Activated T-cell treated with anti-CD3 and anti-CD28 coated beads, Interleukin-2, amount 50 U/mL, for 4 hours (primary cell): ENCODE data around the gene DTL. TPM values are rescaled to one million over a fixed set of nuclear protein-coding genes. Genes with fewer than 3 reads are reported as not detected.

Experiments
- ATAC-seq, 2 donors: fragments of 200-7000 bp; cut with Tn5 transposase; one replicate each; pipeline ENCODE4 v1.10.0; 2021
- DNase-seq: peaks from one replicate; pipeline ENCODE4 v3.0.0-alpha.2; 2020
- H3K27me3 Mint-ChIP-seq: one replicate; pipeline ENCODE4 v1.8.0; 2021; ENCODE audit warnings: low read depth, mixed read lengths
- H3K36me3 Mint-ChIP-seq: one replicate; pipeline ENCODE4 v1.8.0; 2022; ENCODE audit warnings: mixed read lengths; ENCODE audit not compliant: insufficient read depth
- H3K4me1 Mint-ChIP-seq: one replicate; pipeline ENCODE4 v1.8.0; 2021; ENCODE audit warnings: low read depth, mixed read lengths
- H3K4me3 Mint-ChIP-seq: one replicate; pipeline ENCODE4 v1.8.0; 2021; ENCODE audit warnings: mild to moderate bottlenecking, moderate library complexity, mixed read lengths
- H3K9me3 Mint-ChIP-seq: one replicate; pipeline ENCODE4 v1.8.0; 2021; ENCODE audit warnings: mixed read lengths
- total RNA-seq, 3 donors: library from RNA; stranded (reverse); gene quantifications; one replicate each; pipeline ENCODE4 v1.2.1, GENCODE V29; 2021

The DTL gene
- total RNA-seq, 3 donors from 2014 or later, result 47.7 to 74.5 (median 65.2) TPM

DNA sequence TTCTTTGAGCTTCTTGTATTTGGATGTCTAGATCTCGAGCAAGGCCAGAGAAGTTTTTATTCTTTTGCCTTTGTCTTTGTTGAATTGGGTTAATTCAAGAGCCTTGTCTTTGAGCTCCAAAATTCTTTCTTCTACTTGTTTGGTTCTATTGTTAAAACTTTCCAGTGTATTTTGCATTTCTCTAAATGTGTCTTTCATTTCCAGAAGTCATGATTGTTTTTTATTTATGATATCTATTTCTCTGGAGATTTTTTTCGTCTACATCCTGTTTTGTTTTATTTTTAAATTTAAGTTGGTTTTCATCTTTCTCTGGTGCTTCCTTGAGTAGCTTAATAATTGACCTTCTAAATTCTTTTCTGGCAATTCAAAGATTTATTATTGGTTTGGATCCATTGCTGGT lies 61.8 kb downstream of the DTL start:
- ATAC-seq (no peak), DNase-seq (no peak)
- H3K36me3 Mint-ChIP-seq, result peaks cover 25% of the 10 kb centered on the region
- H3K9me3 Mint-ChIP-seq, result peaks cover 15% of the 10 kb centered on the region
- no peaks in the 10 kb centered on the region for H3K4me1 Mint-ChIP-seq
- H3K27me3 Mint-ChIP-seq, result no peaks in the 10 kb centered on the region
- H3K4me3 Mint-ChIP-seq, result no peak overlapping the region

DNA sequence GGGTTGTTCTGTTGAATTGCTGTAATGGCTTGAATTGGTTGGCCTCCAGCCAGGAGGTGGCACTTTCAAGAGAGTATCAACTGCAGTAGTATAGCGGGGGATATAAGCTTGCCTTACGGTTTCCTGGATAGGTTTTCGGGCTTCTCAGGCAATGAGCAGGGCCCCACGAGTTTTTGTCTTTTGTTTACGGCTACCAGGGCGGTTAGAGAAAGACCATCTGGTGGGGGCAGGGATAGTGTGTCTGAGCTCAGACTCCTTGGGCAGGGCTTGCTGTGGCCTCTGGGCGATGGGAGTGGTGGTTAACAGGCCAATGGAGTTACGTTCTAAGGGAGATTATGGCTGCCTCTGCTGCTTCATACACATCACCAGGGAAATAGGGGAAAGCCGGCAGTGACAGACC lies 62.8 kb downstream of the DTL start:
- ATAC-seq, result no peak
- H3K9me3 Mint-ChIP-seq, result peaks cover 15% of the 10 kb centered on the region
- peaks cover 23% of the 10 kb centered on the region for H3K36me3 Mint-ChIP-seq

GRCh38 chr1:212098771-212099170 lies 63.2 kb downstream of the DTL start:
- no peak for DNase-seq
- no peak for ATAC-seq
- no peak overlapping the region for H3K4me3 Mint-ChIP-seq
- H3K36me3 Mint-ChIP-seq, result peaks cover 21% of the 10 kb centered on the region
- no peaks in the 10 kb centered on the region for H3K27me3 Mint-ChIP-seq
- no peaks in the 10 kb centered on the region for H3K4me1 Mint-ChIP-seq
- H3K9me3 Mint-ChIP-seq, result peaks cover 15% of the 10 kb centered on the region

More for the DNA sequence above, 62.8 kb downstream of the DTL start:
- H3K4me3 Mint-ChIP-seq, result no peak overlapping the region
- DNase-seq, result no peak
- H3K27me3 Mint-ChIP-seq, result no peaks in the 10 kb centered on the region
- no peaks in the 10 kb centered on the region for H3K4me1 Mint-ChIP-seq

DNA sequence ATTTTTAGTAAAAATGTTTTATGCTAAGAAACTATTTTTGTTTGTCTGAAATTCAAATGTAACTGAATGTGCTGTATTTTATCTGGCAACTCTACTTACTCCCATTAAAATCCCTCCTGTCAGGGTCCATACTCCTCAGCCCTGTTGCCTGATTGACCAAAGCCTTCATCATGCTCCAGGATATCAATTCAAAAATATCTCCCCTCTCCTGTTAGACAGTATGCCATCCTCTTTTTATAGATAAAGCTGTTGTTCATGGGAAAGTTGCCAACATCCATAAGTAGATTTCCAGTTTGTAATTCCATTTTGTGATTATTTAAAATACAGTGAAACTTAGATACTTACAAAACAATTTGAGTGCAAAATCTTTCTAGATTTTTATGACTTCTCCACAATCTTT lies 65.7 kb downstream of the DTL start:
- no peak for ATAC-seq
- Mint-ChIP-seq H3K4me1 (no peaks in the 10 kb centered on the region), H3K27me3 (no peaks in the 10 kb centered on the region), H3K36me3 (peaks cover 16% of the 10 kb centered on the region), H3K9me3 (peaks cover 13% of the 10 kb centered on the region), H3K4me3 (no peak overlapping the region)
- no peak for DNase-seq

DNA sequence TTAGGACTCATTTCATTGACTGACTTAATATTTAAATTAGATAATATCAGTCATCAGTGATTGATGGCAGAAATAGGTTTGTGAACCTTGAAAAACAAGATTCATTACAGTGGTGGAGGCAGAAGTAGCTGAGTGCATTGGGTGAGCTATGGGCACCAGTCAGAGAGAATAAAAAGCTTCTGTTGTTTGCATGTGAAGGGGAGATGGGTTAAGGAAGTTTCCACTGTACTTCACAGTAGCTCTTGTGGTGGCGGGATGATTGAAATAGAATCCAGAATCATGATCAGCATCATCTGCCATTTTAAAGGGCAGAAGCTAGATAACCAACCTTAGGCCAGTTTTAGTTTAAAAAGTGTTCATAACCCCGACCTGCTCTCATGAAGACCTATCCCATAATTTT lies 66.2 kb downstream of the DTL start:
- Mint-ChIP-seq H3K36me3 (peaks cover 15% of the 10 kb centered on the region), H3K9me3 (peaks cover 11% of the 10 kb centered on the region), H3K4me1 (no peaks in the 10 kb centered on the region), H3K27me3 (no peaks in the 10 kb centered on the region), H3K4me3 (no peak overlapping the region)
- DNase-seq (no peak), ATAC-seq (no peak)

GRCh38 chr1:212104586-212105325 lies 69.2 kb downstream of the DTL start:
- H3K27me3 Mint-ChIP-seq, result no peaks in the 10 kb centered on the region
- no peak overlapping the region for H3K4me3 Mint-ChIP-seq
- DNase-seq (no peak), ATAC-seq (no peak)
- H3K9me3 Mint-ChIP-seq, result no peaks in the 10 kb centered on the region
- peaks cover 12% of the 10 kb centered on the region for H3K36me3 Mint-ChIP-seq
- peaks cover 8% of the 10 kb centered on the region for H3K4me1 Mint-ChIP-seq

- Mint-ChIP-seq H3K36me3 (peaks cover 2% of the 10 kb centered on the region), H3K4me1 (peaks cover 8% of the 10 kb centered on the region), H3K9me3 (no peaks in the 10 kb centered on the region), H3K27me3 (no peaks in the 10 kb centered on the region), H3K4me3 (no peak overlapping the region)
- ATAC-seq (no peak), DNase-seq (no peak)
Measured at GRCh38 chr1:212106286-212106792, 70.8 kb downstream of the DTL start.

GRCh38 chr1:212107481-212107880 lies 71.9 kb downstream of the DTL start:
- Mint-ChIP-seq H3K9me3 (no peaks in the 10 kb centered on the region), H3K36me3 (peaks cover 2% of the 10 kb centered on the region), H3K4me1 (peaks cover 8% of the 10 kb centered on the region), H3K27me3 (no peaks in the 10 kb centered on the region), H3K4me3 (no peak overlapping the region)
- ATAC-seq (no peak), DNase-seq (no peak)

DNA sequence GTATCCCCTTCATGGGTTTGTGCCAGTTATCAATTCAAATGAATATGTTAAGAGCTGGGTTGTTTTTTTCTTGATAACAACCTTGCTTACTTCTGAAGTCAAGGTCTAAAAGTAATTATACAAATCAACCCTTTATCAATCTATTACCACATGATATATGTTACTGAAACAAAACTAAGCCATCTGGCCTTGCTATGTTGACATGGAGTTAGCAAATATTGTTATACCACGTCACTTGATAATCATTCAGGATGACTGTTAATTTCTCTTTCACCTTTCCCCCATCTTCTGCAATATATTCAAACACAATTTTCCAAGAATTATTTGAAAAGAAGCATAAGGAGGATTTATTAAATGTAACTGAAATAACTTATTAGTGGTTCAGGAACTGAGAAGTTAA lies 72.6 kb downstream of the DTL start:
- peaks cover 2% of the 10 kb centered on the region for H3K36me3 Mint-ChIP-seq
- H3K4me1 Mint-ChIP-seq, result peaks cover 8% of the 10 kb centered on the region
- H3K27me3 Mint-ChIP-seq, result no peaks in the 10 kb centered on the region
- ATAC-seq (no peak), DNase-seq (no peak)
- H3K4me3 Mint-ChIP-seq, result no peak overlapping the region
- no peaks in the 10 kb centered on the region for H3K9me3 Mint-ChIP-seq

DNA sequence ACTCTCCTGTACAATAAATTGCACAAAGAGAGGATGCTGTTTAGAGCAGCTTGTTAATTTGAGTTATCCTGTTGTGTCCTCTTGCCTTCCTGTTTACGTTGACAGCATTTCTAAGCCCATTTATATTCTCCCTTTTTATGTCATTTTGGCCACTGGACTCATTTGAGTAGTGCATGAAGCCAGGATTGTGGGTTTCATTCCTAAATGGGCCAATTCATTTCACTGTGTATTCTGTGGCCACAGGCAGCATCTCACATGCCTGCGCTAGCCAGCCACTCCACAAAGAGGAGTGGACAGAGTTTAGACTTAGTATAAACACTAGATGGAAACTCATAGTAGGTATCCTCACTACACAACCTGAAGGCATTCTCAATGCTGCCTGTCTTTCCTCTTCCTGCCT lies 73.4 kb downstream of the DTL start:
- Mint-ChIP-seq H3K9me3 (no peaks in the 10 kb centered on the region), H3K4me1 (peaks cover 8% of the 10 kb centered on the region)
- no peak for DNase-seq

GRCh38 chr1:212109728-212110127 lies 74.2 kb downstream of the DTL start:
- no peaks in the 10 kb centered on the region for H3K9me3 Mint-ChIP-seq
- no peaks in the 10 kb centered on the region for H3K27me3 Mint-ChIP-seq
- H3K36me3 Mint-ChIP-seq, result no peaks in the 10 kb centered on the region
- DNase-seq, result no peak
- H3K4me3 Mint-ChIP-seq, result no peak overlapping the region
- H3K4me1 Mint-ChIP-seq, result peaks cover 8% of the 10 kb centered on the region
- no peak for ATAC-seq

More for the DNA sequence above, 73.4 kb downstream of the DTL start:
- Mint-ChIP-seq H3K4me3 (no peak overlapping the region), H3K27me3 (no peaks in the 10 kb centered on the region), H3K36me3 (peaks cover under 1% of the 10 kb centered on the region)
- ATAC-seq, result no peak

DNA sequence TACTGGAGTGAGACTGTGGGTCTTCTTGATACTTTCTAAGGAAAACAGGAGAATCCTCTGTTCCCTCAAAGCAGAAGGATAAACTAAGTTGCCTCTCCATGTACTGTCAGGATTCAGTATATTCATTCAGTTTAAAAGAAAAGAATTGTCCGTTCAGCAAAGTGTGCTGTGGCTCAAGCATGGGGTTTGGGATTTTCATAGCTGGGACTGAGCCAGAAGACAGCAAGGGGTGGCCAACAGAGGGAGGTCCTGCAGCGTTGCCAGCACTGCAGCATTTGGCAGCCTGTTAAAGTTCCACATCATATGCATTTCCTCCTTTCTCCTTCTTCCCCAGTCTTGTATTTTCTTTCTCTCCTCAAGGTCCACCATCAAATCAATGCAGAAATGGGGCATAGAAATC lies 75.1 kb downstream of the DTL start:
- DNase-seq, result no peak
- no peak overlapping the region for H3K4me3 Mint-ChIP-seq
- peaks cover 8% of the 10 kb centered on the region for H3K4me1 Mint-ChIP-seq
- H3K9me3 Mint-ChIP-seq, result no peaks in the 10 kb centered on the region
- no peaks in the 10 kb centered on the region for H3K27me3 Mint-ChIP-seq
- no peaks in the 10 kb centered on the region for H3K36me3 Mint-ChIP-seq
- no peak for ATAC-seq

DNA sequence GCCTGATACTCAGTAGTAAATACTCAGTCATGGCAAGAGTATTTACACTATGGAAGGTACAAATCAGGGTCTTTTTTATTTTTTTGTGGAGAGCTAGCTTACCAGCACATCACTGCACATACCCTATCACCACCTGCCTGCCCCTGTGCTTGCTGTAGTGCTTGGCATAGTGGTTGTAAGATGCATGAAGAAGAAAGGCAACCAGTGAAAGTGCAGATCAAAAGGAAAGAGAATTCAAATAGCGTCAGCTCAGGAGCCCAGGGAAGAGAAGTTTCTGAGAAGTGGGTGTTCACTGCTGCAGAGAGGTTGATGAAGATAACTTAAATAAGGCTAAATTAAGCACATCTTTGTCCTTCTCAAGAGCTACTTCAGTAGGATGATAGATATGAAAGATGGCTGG lies 76.0 kb downstream of the DTL start:
- no peak for DNase-seq
- ATAC-seq, result no peak
- Mint-ChIP-seq H3K4me3 (no peak overlapping the region), H3K4me1 (peaks cover 8% of the 10 kb centered on the region), H3K9me3 (no peaks in the 10 kb centered on the region), H3K27me3 (no peaks in the 10 kb centered on the region), H3K36me3 (no peaks in the 10 kb centered on the region)

GRCh38 chr1:212113706-212114105 lies 78.2 kb downstream of the DTL start:
- no peak overlapping the region for H3K4me3 Mint-ChIP-seq
- no peaks in the 10 kb centered on the region for H3K27me3 Mint-ChIP-seq
- DNase-seq, result no peak
- no peaks in the 10 kb centered on the region for H3K36me3 Mint-ChIP-seq
- no peaks in the 10 kb centered on the region for H3K4me1 Mint-ChIP-seq
- no peak for ATAC-seq
- H3K9me3 Mint-ChIP-seq, result no peaks in the 10 kb centered on the region

DNA sequence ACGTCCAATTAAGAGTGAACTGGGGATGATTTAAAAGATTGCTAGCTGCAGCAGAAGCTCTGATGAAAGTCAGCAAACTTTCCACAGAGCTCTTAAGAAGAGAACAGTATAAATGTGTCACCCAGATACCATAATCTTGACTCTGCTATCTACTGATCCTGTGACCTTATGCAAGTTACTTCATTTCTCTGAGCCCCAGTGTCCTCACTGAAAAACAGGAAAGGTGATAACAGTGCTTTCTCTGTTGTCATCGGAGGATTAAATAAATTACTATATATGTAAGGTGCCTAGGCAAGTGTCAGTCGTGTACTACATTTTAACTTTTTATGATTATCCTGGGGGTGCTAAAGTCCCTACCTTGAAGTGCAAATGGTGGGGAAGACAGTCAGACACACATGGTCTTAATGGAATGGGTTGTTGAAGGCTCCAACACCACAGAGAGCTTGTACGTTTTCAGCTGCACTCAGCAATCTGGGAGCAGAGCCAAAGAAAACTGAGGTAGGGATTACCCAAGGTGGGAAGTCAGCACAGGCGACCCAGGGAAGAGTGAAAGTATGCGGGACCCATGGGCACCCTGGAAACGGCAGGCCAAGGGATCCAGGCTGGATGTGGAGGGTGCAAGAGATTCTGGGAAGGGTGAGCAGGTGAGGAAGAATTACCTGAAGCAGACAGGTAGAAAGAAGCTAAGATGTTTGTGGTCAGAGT lies 82.8 kb downstream of the DTL start:
- DNase-seq (no peak), ATAC-seq (no peak)
- H3K36me3 Mint-ChIP-seq, result no peaks in the 10 kb centered on the region
- no peaks in the 10 kb centered on the region for H3K27me3 Mint-ChIP-seq
- no peaks in the 10 kb centered on the region for H3K4me1 Mint-ChIP-seq
- no peak overlapping the region for H3K4me3 Mint-ChIP-seq
- no peaks in the 10 kb centered on the region for H3K9me3 Mint-ChIP-seq
